GM18519 (cell line): ENCODE data around the gene CACNA2D3.

ENCODE experiments used
- ATAC-seq: cut with Tn5 transposase; IDR thresholded peaks from one replicate; pipeline ENCODE4 v1.9.1; 2021; ENCODE audit warnings: mild to moderate bottlenecking, moderate library complexity; ENCODE audit not compliant: unreplicated experiment, low FRiP score

CACNA2D3 gene

GRCh38 chr3:54698054-54698453, 575.7 kb downstream of the CACNA2D3 start:
- ATAC-seq, result no peak

DNA sequence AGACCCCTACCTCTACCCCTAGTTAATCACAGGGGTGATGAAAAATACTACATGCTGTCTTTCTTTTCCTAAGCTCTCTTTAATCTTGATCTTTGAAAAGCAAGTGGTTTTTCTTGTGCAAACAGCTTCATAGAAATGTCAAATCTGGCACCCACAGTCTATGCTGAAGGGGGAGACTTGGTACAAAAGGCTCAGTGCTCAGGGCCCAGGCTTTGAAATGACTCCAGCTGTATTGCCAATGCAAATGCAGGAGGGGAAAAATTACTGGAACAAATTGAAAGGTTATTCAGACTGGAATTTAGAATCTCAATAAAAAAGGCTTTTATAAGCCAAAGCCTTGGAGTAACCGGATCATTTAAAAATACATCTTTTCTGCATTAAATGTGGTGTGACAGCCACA, 581.6 kb downstream of the CACNA2D3 start:
- no peak for ATAC-seq

DNA sequence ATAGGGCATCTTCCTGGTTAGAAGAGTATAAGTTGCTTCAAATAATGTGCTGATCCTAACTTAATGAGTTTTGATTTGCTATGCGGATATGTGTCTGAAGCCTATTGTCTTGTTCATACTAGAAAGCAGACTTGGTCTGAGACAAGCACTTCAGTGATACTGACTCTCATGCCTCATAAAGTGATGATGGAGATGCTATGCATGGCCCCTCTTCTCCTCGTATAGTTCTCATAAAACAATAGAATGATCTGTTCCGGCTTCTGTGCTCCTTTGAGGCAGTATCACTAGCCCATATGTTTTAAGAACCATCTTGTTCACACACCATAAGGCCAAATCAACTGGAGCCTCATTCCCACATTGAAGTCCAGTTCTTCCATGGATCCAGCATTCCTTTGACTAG, 583.4 kb downstream of the CACNA2D3 start:
- ATAC-seq, result no peak

- ATAC-seq, result no peak
Observed at GRCh38 chr3:54706738-54707137, 584.4 kb downstream of the CACNA2D3 start.

GRCh38 chr3:54709785-54710184, 587.4 kb downstream of the CACNA2D3 start:
- no peak for ATAC-seq

DNA sequence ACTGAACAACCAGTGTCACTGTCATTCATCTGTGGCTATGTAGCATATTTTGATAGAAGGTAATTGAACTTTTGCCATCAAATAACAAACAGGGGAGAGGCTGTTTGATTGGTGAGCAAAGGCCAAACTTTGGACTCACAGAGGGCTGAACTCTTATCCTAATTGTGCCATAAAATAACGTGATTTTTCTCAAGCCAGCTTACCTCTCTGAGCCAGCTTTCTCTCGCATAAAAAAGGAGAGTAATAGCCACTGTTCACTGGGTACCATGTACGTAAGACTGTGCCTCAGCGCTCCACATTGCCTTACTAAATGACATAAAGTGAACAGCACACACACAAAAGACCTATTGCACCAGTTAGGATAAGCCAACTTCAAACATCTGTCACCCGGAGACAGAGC, 588.6 kb downstream of the CACNA2D3 start:
- ATAC-seq, result no peak

DNA sequence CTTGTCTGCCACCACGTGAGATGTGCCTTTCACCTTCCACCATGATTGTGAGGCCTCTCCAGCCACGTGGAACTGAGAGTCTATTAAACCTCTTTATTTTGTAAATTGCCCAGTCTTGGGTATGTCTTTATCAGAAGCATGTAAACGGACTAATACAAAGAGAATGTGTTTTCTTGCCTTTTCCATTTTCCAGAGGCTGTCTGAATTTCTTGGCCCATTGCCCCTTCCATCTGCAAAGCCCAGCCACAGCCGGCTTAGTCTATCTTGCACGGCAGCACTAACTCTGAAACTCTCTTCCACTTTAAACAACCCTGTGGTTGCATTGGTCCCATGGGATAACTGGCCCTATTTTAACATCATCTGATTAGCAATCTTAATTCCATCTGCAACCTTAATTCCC, 590.2 kb downstream of the CACNA2D3 start:
- no peak for ATAC-seq

- ATAC-seq, result no peak
Observed at GRCh38 chr3:54713031-54713430, 590.7 kb downstream of the CACNA2D3 start.

- no peak for ATAC-seq
Observed at GRCh38 chr3:54713455-54713854, 591.1 kb downstream of the CACNA2D3 start.

DNA sequence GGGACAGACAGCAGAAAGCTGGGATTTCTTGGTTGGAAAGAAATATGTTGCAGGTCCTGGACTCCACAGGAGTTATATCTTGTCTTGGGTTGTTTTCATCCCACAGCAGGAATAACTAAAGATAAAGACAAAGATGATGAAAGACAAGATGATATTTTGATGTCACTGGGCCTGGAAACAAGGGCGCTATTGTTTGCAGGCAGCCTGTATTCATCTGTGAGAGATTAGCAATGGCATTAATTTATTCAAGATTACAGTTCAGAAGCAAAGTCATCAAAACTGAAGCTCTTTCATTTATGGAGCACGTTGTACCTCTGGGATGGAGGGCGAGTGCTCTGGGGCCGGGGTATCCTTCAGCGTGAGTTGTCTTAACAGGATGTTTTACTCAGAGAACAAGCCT, 591.7 kb downstream of the CACNA2D3 start:
- ATAC-seq, result no peak

DNA sequence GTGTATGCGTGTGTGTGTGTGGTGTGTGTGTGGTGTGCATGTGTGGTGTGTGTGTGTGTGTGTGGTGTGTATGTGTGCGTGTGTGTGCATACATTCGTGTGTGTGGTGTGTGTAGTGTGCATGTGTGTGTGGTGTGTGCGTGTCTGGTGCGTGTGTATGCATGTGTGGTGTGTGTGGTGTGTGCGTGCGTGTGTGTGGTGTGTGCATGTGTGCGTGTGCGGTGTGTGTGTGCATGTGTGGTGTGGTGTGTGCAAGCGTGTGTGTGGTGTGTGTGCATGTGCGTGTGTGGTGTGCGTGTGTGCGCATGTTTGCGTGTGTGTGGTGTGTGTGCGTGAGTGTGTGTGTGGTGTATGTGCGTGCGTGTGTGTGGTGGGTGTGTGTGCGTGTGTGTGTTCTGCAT, 595.2 kb downstream of the CACNA2D3 start:
- ATAC-seq, result no peak

- ATAC-seq, result no peak
Observed at GRCh38 chr3:54719914-54720313, 597.6 kb downstream of the CACNA2D3 start.

DNA sequence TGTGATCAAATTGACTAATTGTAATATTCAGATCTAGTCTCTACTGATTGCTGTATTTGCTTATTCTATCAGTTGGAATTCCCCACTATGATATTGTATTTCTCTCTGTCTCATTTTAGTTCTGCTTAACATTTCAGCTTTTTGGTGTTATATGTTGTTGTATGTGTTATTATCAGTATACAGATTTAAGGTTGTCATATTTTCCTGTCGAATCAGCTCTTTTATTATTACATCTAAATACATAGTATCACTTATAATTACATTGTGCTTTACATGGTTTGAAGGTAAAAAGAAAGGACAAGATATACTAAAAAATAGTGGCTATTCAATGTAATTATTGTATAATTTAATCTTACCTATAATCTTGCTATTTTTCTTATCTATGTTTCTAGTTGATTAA, 598.3 kb downstream of the CACNA2D3 start:
- ATAC-seq, result no peak

GRCh38 chr3:54731732-54732445, 609.5 kb downstream of the CACNA2D3 start:
- no peak for ATAC-seq

DNA sequence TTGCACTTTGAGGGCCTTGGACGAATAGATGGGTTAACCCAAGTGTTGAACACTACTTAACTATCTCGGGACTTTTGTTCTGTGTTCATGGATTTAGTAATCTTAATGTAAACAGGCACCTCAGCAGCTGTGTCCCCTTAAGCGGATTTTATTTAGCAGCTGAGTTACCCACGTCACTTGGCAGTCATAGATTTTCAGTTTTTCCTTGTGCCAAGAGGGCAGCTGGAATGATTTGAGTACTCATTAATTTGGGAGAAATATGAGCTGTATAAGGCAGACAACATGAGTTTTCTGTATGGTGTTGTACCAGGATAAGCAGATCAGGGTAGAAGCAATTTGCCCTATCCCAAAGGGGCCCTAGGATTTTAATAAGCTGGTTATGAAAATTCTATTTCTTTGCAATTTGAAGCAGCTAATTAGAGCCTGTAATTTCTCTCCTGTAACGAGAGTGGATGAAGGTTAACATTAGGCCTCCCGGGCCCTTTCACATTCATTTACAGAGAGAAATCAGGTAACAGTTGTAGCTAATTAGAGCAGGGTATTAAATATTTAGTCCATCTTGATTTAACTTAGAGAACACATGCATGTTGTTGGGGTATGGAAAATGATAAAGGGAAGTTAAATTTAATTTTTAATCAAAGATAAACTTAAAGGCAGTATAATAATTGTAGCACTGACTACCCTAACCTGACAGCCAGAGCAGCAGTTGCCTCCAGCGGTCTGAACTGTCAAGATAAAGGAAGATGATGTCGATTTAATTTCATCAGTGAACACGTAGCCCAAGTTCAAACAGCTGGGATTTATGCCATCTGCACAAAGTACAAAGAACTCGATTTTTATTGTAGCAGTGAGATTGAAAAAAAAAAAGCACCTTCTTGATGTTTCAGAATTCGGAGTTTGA, 611.0 kb downstream of the CACNA2D3 start:
- ATAC-seq, result no peak

DNA sequence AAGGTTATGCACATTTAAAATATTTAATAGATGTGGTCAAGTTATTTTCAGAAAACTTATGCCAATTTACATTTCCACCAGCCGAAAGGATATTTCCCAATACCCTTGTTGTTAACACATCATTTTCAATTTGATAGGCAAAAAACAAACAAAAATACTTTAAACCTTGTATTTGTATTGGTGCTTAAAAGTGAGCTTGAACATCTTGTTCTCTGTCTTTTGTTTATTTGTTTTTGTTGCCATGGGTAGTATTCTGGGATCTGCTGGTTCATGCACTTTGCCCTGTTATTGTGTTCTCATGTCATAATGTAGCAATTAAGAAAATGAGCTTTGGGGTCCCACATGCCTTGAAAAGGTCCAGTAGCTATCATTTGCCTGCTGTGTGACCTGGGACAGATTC, 614.1 kb downstream of the CACNA2D3 start:
- no peak for ATAC-seq

GRCh38 chr3:54743755-54744154, 621.4 kb downstream of the CACNA2D3 start:
- ATAC-seq, result no peak

- no peak for ATAC-seq
Observed at GRCh38 chr3:54744291-54744690, 621.9 kb downstream of the CACNA2D3 start.

DNA sequence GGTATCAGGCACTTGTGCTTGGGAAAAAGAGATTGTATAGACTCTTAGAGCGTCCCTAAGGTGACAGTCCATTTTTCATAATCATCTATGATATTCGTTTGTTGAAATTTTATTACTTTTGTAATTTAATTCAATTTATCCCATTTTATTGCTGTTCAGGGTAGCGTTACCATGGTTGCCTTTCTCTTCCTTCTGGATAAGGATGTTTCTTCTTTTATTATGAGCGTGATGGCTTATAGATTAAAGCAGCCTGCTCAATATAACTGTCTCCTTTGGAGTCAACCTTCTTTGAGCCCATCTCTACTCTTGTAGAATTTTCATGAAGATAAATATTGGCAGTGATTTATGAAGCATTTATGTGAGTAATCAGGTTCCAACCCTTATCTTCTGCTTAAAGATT, 623.5 kb downstream of the CACNA2D3 start:
- ATAC-seq, result no peak

GRCh38 chr3:54746722-54747121, 624.4 kb downstream of the CACNA2D3 start:
- no peak for ATAC-seq

DNA sequence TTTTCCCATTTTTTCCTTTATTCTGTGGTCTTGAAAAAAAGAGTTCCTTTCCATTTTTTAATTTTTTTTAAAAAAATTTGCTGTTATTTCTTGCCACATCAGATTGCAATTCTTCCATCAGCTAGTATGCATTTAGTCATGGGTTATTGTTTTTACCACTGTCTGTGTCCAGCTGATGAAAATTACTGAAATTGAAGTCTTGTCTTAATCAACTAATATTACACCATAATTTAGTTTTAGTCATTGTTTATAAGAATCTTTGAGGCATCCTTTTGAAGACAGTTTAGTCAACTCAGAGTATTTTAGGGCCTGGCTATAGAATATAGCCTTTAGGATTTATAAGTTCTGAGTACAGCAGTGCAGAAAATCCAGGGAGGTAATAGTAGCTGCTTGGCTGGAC, 633.4 kb downstream of the CACNA2D3 start:
- ATAC-seq, result no peak

DNA sequence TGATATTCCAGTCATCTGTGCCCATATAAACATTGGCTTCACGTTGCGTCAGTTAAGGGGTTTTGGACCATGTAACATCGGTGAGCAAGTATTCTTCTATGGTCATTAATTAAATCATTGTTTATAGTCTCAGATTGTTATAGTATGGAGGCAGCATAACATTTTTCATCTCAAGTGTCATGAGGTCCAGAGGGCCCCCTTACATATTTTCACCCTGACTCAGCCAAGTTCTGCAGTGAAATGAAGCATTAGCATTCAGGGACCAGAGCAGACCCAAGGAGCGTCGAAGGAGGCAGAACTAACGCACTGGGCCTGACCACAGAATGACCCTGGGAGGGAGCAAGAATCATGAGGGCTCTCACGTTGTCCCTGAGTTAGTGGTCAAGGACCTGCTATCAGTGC, 634.0 kb downstream of the CACNA2D3 start:
- ATAC-seq, result no peak
